ENCODE data around the gene SIT1.

DNA sequence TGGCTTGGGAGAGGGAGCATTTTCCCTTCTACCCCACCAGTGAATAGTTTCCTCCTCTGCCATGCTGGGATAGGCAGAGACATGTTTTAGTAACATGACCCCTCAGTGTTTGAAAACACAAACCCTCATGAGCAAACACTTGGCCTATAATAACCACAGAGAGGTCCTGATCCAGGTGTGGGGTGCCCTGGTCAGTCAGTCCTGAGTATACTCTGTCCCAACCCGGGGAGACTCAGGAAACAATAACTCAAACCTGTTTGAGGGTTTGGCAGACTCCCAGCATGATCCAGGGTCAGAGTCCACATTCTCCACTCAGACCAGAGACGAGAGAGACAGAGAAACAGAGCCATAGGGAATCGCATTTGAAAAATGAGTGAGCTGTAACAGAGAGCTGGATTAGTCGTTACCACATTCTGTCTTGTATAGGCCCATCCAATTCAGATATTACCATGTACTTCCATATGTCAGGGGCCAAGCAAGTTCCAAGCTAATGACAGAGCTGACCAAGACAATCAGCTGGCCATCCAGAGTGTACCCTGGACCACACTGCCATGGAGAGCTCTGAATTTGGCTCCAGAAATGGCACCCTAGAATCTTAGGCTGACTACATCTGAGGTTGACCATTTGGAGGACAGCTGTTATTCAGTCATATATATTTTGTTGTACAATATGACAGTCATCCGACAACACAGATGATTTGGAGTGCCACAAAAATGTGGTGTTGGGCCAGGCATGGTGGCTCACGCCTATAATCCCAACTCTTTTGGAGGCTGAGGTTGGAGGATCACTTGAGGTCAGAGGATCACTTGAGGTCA lies 18.8 kb upstream of the SIT1 start:
- TF ChIP-seq, protein P1, sequence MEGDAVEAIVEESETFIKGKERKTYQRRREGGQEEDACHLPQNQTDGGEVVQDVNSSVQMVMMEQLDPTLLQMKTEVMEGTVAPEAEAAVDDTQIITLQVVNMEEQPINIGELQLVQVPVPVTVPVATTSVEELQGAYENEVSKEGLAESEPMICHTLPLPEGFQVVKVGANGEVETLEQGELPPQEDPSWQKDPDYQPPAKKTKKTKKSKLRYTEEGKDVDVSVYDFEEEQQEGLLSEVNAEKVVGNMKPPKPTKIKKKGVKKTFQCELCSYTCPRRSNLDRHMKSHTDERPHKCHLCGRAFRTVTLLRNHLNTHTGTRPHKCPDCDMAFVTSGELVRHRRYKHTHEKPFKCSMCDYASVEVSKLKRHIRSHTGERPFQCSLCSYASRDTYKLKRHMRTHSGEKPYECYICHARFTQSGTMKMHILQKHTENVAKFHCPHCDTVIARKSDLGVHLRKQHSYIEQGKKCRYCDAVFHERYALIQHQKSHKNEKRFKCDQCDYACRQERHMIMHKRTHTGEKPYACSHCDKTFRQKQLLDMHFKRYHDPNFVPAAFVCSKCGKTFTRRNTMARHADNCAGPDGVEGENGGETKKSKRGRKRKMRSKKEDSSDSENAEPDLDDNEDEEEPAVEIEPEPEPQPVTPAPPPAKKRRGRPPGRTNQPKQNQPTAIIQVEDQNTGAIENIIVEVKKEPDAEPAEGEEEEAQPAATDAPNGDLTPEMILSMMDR (optimal IDR thresholded peaks at IDR 0.05 in 1 of 3, IDR thresholded peaks at IDR 0.05 in 1 of 3, conservative IDR thresholded peaks at IDR 0.05 in 1 of 3; ENCODE audit: extremely low read depth in 1 of 3, insufficient read depth in 2 of 3, low read length in 3 of 3), result no peak
- no peak for TF ChIP-seq EZH2 (IDR thresholded peaks at IDR 0.05; ENCODE audit: low read length)
